ENCODE data around the gene ADAM19.

ADAM19 gene

GRCh38 chr5:157562111-157562581 is 13.4 kb downstream of the ADAM19 start:
- Histone ChIP-seq H3K4me1 (ENCODE audit: insufficient read depth, low read length) (0 out of 2 replicates have a peak, but pooled peaks cover 17% of the 10 kb centered on the region), H3K9ac (ENCODE audit: low read depth, low read length) (no peak overlapping the region), H3K9me3 (ENCODE audit: control insufficient read depth, insufficient read depth, low read length) (no peaks in the 10 kb centered on the region), H3K36me3 (ENCODE audit: insufficient read depth, low read length) (peaks cover 8% of the 10 kb centered on the region)

- H3K9ac ChIP-seq (ENCODE audit: low read depth, low read length): no peak overlapping the region
- 0 out of 2 replicates have a peak, but pooled peaks cover 17% of the 10 kb centered on the region for H3K4me1 ChIP-seq (ENCODE audit: insufficient read depth, low read length)
- no peaks in the 10 kb centered on the region for H3K9me3 ChIP-seq (ENCODE audit: control insufficient read depth, insufficient read depth, low read length)
- H3K36me3 ChIP-seq (ENCODE audit: insufficient read depth, low read length): peaks cover 4% of the 10 kb centered on the region
Observed at GRCh38 chr5:157561110-157561509, 14.5 kb downstream of the ADAM19 start.

- no peaks in the 10 kb centered on the region for H3K9me3 ChIP-seq (ENCODE audit: control insufficient read depth, insufficient read depth, low read length)
- H3K36me3 ChIP-seq (ENCODE audit: insufficient read depth, low read length): peaks cover 4% of the 10 kb centered on the region
- peaks cover 22% of the 10 kb centered on the region; the same call in 1 of the 2 replicates for H3K4me1 ChIP-seq (ENCODE audit: insufficient read depth, low read length)
- no peak overlapping the region for H3K9ac ChIP-seq (ENCODE audit: low read depth, low read length)
Observed at GRCh38 chr5:157559301-157559700, 16.3 kb downstream of the ADAM19 start.

GRCh38 chr5:157558681-157559080 is 16.9 kb downstream of the ADAM19 start:
- Histone ChIP-seq H3K9ac (ENCODE audit: low read depth, low read length) (no peak overlapping the region), H3K36me3 (ENCODE audit: insufficient read depth, low read length) (peaks cover 4% of the 10 kb centered on the region), H3K4me1 (ENCODE audit: insufficient read depth, low read length) (peaks cover 22% of the 10 kb centered on the region; the same call in 1 of the 2 replicates), H3K9me3 (ENCODE audit: control insufficient read depth, insufficient read depth, low read length) (no peaks in the 10 kb centered on the region)

- peaks cover 22% of the 10 kb centered on the region; the same call in 1 of the 2 replicates for H3K4me1 ChIP-seq (ENCODE audit: insufficient read depth, low read length)
- H3K9ac ChIP-seq (ENCODE audit: low read depth, low read length): no peak overlapping the region
- no peaks in the 10 kb centered on the region for H3K9me3 ChIP-seq (ENCODE audit: control insufficient read depth, insufficient read depth, low read length)
- no peaks in the 10 kb centered on the region; the same call in 1 of the 2 replicates for H3K36me3 ChIP-seq (ENCODE audit: insufficient read depth, low read length)
Observed at GRCh38 chr5:157558041-157558595, 17.5 kb downstream of the ADAM19 start.

GRCh38 chr5:157556615-157557418 is 18.8 kb downstream of the ADAM19 start:
- no peak overlapping the region for H3K9ac ChIP-seq (ENCODE audit: low read depth, low read length)

GRCh38 chr5:157555037-157555640 is 20.4 kb downstream of the ADAM19 start:
- Histone ChIP-seq H3K36me3 (ENCODE audit: insufficient read depth, low read length) (no peaks in the 10 kb centered on the region; the same call in 1 of the 2 replicates), H3K9ac (ENCODE audit: low read depth, low read length) (no peak overlapping the region), H3K4me1 (ENCODE audit: insufficient read depth, low read length) (peaks cover 14% of the 10 kb centered on the region; the same call in 1 of the 2 replicates), H3K9me3 (ENCODE audit: control insufficient read depth, insufficient read depth, low read length) (no peaks in the 10 kb centered on the region)

More at GRCh38 chr5:157556615-157557418, 18.8 kb downstream of the ADAM19 start:
- no peaks in the 10 kb centered on the region; the same call in 1 of the 2 replicates for H3K36me3 ChIP-seq (ENCODE audit: insufficient read depth, low read length)
- H3K9me3 ChIP-seq (ENCODE audit: control insufficient read depth, insufficient read depth, low read length): no peaks in the 10 kb centered on the region
- peaks cover 15% of the 10 kb centered on the region; the same call in 1 of the 2 replicates for H3K4me1 ChIP-seq (ENCODE audit: insufficient read depth, low read length)

GRCh38 chr5:157554179-157555036 is 21.2 kb downstream of the ADAM19 start:
- no peaks in the 10 kb centered on the region for H3K9me3 ChIP-seq (ENCODE audit: control insufficient read depth, insufficient read depth, low read length)
- H3K9ac ChIP-seq (ENCODE audit: low read depth, low read length): no peak overlapping the region
- H3K4me1 ChIP-seq (ENCODE audit: insufficient read depth, low read length): peaks cover 20% of the 10 kb centered on the region
- no peaks in the 10 kb centered on the region; the same call in 1 of the 2 replicates for H3K36me3 ChIP-seq (ENCODE audit: insufficient read depth, low read length)

- Histone ChIP-seq H3K9ac (ENCODE audit: low read depth, low read length) (no peak overlapping the region), H3K36me3 (ENCODE audit: insufficient read depth, low read length) (no peaks in the 10 kb centered on the region; the same call in 1 of the 2 replicates), H3K9me3 (ENCODE audit: control insufficient read depth, insufficient read depth, low read length) (no peaks in the 10 kb centered on the region), H3K4me1 (ENCODE audit: insufficient read depth, low read length) (peaks cover 14% of the 10 kb centered on the region)
Observed at GRCh38 chr5:157552650-157553049, 22.9 kb downstream of the ADAM19 start.

- peaks cover 14% of the 10 kb centered on the region for H3K4me1 ChIP-seq (ENCODE audit: insufficient read depth, low read length)
- no peaks in the 10 kb centered on the region; the same call in 1 of the 2 replicates for H3K36me3 ChIP-seq (ENCODE audit: insufficient read depth, low read length)
- no peak overlapping the region for H3K9ac ChIP-seq (ENCODE audit: low read depth, low read length)
- no peaks in the 10 kb centered on the region for H3K9me3 ChIP-seq (ENCODE audit: control insufficient read depth, insufficient read depth, low read length)
Observed at GRCh38 chr5:157550663-157551062, 24.9 kb downstream of the ADAM19 start.

- no peak overlapping the region for H3K9ac ChIP-seq (ENCODE audit: low read depth, low read length)
- H3K4me1 ChIP-seq (ENCODE audit: insufficient read depth, low read length): peaks cover 14% of the 10 kb centered on the region
- no peaks in the 10 kb centered on the region; the same call in 1 of the 2 replicates for H3K36me3 ChIP-seq (ENCODE audit: insufficient read depth, low read length)
- no peaks in the 10 kb centered on the region for H3K9me3 ChIP-seq (ENCODE audit: control insufficient read depth, insufficient read depth, low read length)
Observed at GRCh38 chr5:157549954-157550549, 25.5 kb downstream of the ADAM19 start.

GRCh38 chr5:157549283-157549629 is 26.3 kb downstream of the ADAM19 start:
- no peak overlapping the region for H3K9ac ChIP-seq (ENCODE audit: low read depth, low read length)
- H3K36me3 ChIP-seq (ENCODE audit: insufficient read depth, low read length): no peaks in the 10 kb centered on the region; the same call in 1 of the 2 replicates
- no peaks in the 10 kb centered on the region for H3K9me3 ChIP-seq (ENCODE audit: control insufficient read depth, insufficient read depth, low read length)
- peaks cover 10% of the 10 kb centered on the region for H3K4me1 ChIP-seq (ENCODE audit: insufficient read depth, low read length)

- no peaks in the 10 kb centered on the region; the same call in 1 of the 2 replicates for H3K36me3 ChIP-seq (ENCODE audit: insufficient read depth, low read length)
- no peak overlapping the region for H3K9ac ChIP-seq (ENCODE audit: low read depth, low read length)
- no peaks in the 10 kb centered on the region for H3K9me3 ChIP-seq (ENCODE audit: control insufficient read depth, insufficient read depth, low read length)
- peaks cover 10% of the 10 kb centered on the region for H3K4me1 ChIP-seq (ENCODE audit: insufficient read depth, low read length)
Observed at GRCh38 chr5:157548513-157549282, 26.9 kb downstream of the ADAM19 start.

All from ES-I3 (cell line).